OCI-LY7 (cell line): ENCODE results near the gene MEF2C. TPM values are rescaled to one million over a fixed set of nuclear protein-coding genes. Genes with fewer than 3 reads are reported as not detected.

ENCODE experiments used
- BruUV-seq: library from RNA; stranded (reverse); fragments of 400-500 nt; replicated peaks from 2 replicates; lab custom pipeline; 2021; lab: Mats Ljungman, UMichigan
- CTCF ChIA-PET: fragments of 300-600 bp; sonication (Branson Sonifier 250); formaldehyde crosslinking; loops from one replicate; lab custom pipeline; 2022; ENCODE audit warnings: antibody characterized with exemption; ENCODE audit not compliant: unreplicated experiment; lab: Charles Lee
- POLR2A ChIA-PET: fragments of 300-600 bp; sonication (Branson Sonifier 250); formaldehyde crosslinking; loops from one replicate; lab custom pipeline; 2022; ENCODE audit warnings: antibody characterized with exemption; lab: Charles Lee
- DNase-seq: peaks from one replicate; pipeline ENCODE4 v3.0.0-alpha.2; 2015; ENCODE audit warnings: low spot score
- H2AFZ ChIP-seq: fragments of 200-600 bp; sonication (generic), shearing (Covaris generic); 2 replicates; pipeline ENCODE4 v1.6.1; 2014; ENCODE audit warnings: mild to moderate bottlenecking, antibody characterized with exemption, low read length, moderate library complexity
- H3K27ac ChIP-seq: fragments of 200-600 bp; sonication (generic); 2 replicates; pipeline ENCODE4 v1.5.1; 2014; ENCODE audit warnings: mixed run types, low read depth, mild to moderate bottlenecking, moderate library complexity, low read length, inconsistent platforms; ENCODE audit not compliant: poor library complexity, severe bottlenecking
- H3K36me3 ChIP-seq: fragments of 200-600 bp; sonication (generic); 2 replicates; pipeline ENCODE4 v1.6.1; 2014; ENCODE audit warnings: mild to moderate bottlenecking, antibody characterized with exemption, low read length, moderate library complexity, mixed read lengths; ENCODE audit not compliant: insufficient read depth
- H3K4me1 ChIP-seq: fragments of 200-600 bp; sonication (generic); 2 replicates; pipeline ENCODE4 v1.5.1; 2014; ENCODE audit warnings: mild to moderate bottlenecking, low read length; ENCODE audit not compliant: insufficient read depth, poor library complexity, severe bottlenecking
- H3K4me2 ChIP-seq: fragments of 200-600 bp; sonication (generic); 2 replicates; pipeline ENCODE4 v1.6.1; 2014; ENCODE audit warnings: mild to moderate bottlenecking, low read length
- H3K4me3 ChIP-seq: fragments of 200-600 bp; sonication (generic); 2 replicates; pipeline ENCODE4 v1.5.1; 2014; ENCODE audit warnings: mild to moderate bottlenecking, low read depth, low read length; ENCODE audit not compliant: poor library complexity, severe bottlenecking
- H3K79me2 ChIP-seq: fragments of 200-600 bp; sonication (generic); 2 replicates; pipeline ENCODE4 v1.6.1; 2016; ENCODE audit warnings: low read depth, mild to moderate bottlenecking, low read length, moderate library complexity, mixed read lengths; ENCODE audit not compliant: insufficient read depth
- H3K9me2 ChIP-seq: fragments of 200-600 bp; sonication (generic); 2 replicates; pipeline ENCODE4 v1.6.1; 2016; ENCODE audit warnings: mild to moderate bottlenecking, low read length, mixed read lengths; ENCODE audit not compliant: insufficient read depth
- H3K9me3 ChIP-seq: fragments of 200-600 bp; sonication (generic); 2 replicates; pipeline ENCODE4 v1.6.1; 2014; ENCODE audit warnings: mild to moderate bottlenecking, mixed run types, low read length, mixed read lengths
- H4K20me1 ChIP-seq: fragments of 200-600 bp; sonication (generic); 2 replicates; pipeline ENCODE4 v1.6.1; 2014; ENCODE audit warnings: mild to moderate bottlenecking, antibody characterized with exemption, low read length, moderate library complexity, mixed read lengths; ENCODE audit not compliant: insufficient read depth
- EZH2phosphoT487 ChIP-seq: fragments of 200-600 bp; sonication (generic); IDR thresholded peaks from 2 replicates; pipeline ENCODE4 v1.6.1; 2018; ENCODE audit warnings: low read depth, borderline replicate concordance, mild to moderate bottlenecking, mixed run types, antibody characterized with exemption, low read length, moderate library complexity, mixed read lengths
- intact Hi-C: fragments of 100-400 bp; cut with micrococcal nuclease; formaldehyde crosslinking; loops from one replicate; pipeline ENCODE4 v1.10.0; 2022; ENCODE audit not compliant: unreplicated experiment
- total RNA-seq, 2 experiments: library from RNA; depleted of rRNA in 1 of 2; stranded (reverse); fragments of >200 nt in 1 of 2; shearing (Covaris generic) in 1 of 2; gene quantifications; 2 replicates each; pipeline ENCODE4 v1.2.3, GENCODE V29; 2014 to 2022
- TF ChIP-seq, protein P1 (sequence below): fragments of 200-600 bp; sonication (generic); conservative IDR thresholded peaks from 2 replicates; pipeline ENCODE4 v1.5.1; 2014; ENCODE audit warnings: mild to moderate bottlenecking, antibody characterized with exemption, low read length, moderate library complexity, mixed read lengths

MEF2C gene
- total RNA-seq, 2 experiments from 2014 or later, result 5.5 to 57.6 TPM

DNA sequence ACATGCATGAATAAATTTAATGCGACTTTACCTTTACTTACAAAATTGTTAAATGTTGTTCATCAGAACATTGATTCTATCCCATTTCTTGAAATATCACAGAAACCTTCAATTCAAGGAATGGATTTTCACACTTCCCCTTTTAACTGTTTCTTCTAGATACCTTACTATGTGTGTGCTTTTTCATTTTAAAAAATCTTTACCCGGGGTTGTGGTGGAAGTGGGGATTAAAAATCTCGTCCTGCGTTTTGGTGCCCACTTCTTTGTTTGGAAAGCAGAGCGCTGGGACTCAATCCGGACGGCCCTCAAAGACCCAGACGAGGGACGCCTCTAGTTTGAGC lies 5.8 kb upstream of the MEF2C start:
- peak overlapping the region; percentile 47; the same call in 1 of the 2 replicates for H2AFZ ChIP-seq
- H4K20me1 ChIP-seq, result 0 out of 2 replicates have a peak, but pooled peaks cover 6% of the 10 kb centered on the region
- H3K9me2 ChIP-seq, result no peaks in the 10 kb centered on the region
- H3K27ac ChIP-seq, result no peak overlapping the region
- ChIA-PET CTCF (no interaction called here), POLR2A (interaction anchor here (0.6 kb wide), 1 partner anchor 69 kb away, joined by 3 read pairs; no protein-coding TSS in a partner anchor)
- peaks cover 15% of the 10 kb centered on the region for H3K4me1 ChIP-seq
- intact Hi-C loops, result no loop called here
- peak overlapping the region; percentile 73 for H3K4me2 ChIP-seq
- no peaks in the 10 kb centered on the region for H3K79me2 ChIP-seq
- no peaks in the 10 kb centered on the region for H3K9me3 ChIP-seq
- H3K4me3 ChIP-seq, result peak overlapping the region; percentile 57
- H3K36me3 ChIP-seq, result no peaks in the 10 kb centered on the region
- no peak for DNase-seq
- no TSS peak for BruUV-seq
- TF ChIP-seq, protein P1, sequence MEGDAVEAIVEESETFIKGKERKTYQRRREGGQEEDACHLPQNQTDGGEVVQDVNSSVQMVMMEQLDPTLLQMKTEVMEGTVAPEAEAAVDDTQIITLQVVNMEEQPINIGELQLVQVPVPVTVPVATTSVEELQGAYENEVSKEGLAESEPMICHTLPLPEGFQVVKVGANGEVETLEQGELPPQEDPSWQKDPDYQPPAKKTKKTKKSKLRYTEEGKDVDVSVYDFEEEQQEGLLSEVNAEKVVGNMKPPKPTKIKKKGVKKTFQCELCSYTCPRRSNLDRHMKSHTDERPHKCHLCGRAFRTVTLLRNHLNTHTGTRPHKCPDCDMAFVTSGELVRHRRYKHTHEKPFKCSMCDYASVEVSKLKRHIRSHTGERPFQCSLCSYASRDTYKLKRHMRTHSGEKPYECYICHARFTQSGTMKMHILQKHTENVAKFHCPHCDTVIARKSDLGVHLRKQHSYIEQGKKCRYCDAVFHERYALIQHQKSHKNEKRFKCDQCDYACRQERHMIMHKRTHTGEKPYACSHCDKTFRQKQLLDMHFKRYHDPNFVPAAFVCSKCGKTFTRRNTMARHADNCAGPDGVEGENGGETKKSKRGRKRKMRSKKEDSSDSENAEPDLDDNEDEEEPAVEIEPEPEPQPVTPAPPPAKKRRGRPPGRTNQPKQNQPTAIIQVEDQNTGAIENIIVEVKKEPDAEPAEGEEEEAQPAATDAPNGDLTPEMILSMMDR, result no peak
- no peak for TF ChIP-seq EZH2phosphoT487

DNA sequence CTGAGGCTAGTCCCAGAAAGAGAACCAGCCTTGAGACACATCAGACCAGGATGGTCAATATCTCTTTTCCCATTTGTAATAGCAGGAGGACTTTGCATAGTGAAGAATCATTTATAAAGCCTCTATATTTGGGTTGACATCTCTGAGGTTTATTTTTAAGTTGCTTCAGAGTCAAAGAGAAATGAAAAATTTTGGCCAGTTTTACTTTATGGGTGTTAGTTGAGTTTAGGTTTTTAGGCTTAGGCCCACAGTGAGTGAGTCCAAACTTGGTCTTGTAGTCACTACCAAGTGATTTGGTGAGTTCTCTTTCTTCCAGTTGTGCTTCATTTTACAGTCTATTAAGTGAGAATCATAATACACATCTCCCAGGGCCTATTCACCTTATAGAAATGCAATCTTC lies 5.3 kb upstream of the MEF2C start:
- ChIA-PET POLR2A (interaction anchor here (0.6 kb wide), 1 partner anchor 1548 kb away, joined by 4 read pairs; no protein-coding TSS in a partner anchor), CTCF (no interaction called here)
- no peak overlapping the region for H3K4me3 ChIP-seq
- H3K9me2 ChIP-seq, result no peaks in the 10 kb centered on the region
- no peak overlapping the region for H2AFZ ChIP-seq
- H3K79me2 ChIP-seq, result no peaks in the 10 kb centered on the region
- no peaks in the 10 kb centered on the region for H3K36me3 ChIP-seq
- 0 out of 2 replicates have a peak, but pooled peaks cover 6% of the 10 kb centered on the region for H4K20me1 ChIP-seq
- intact Hi-C loops, result no loop called here
- no peak for DNase-seq
- no peaks in the 10 kb centered on the region for H3K9me3 ChIP-seq
- no peak overlapping the region for H3K27ac ChIP-seq
- peaks cover 15% of the 10 kb centered on the region for H3K4me1 ChIP-seq
- TF ChIP-seq EZH2phosphoT487, result no peak
- TF ChIP-seq, protein P1, result no peak
- no TSS peak for BruUV-seq
- 0 out of 2 replicates have a peak overlapping the region, but pooled peaks have one; percentile 73 for H3K4me2 ChIP-seq

DNA sequence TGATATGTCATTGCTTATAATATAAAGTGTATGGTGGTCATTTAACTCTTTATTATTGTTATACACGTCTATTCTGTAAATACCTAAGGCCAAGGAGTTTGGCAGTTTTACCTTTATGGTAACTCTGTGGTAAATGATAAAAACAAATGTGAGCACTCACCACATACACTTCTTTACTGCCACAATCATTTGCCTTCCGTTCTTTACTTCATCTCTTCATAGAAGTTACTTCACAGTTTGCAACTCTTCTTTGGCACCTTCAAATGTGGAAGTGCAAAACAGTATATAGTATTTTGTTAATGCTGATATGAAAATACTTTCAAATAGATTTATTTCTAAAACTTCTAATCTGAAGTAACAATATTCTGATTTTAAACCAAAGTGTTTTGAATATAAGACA lies 4.4 kb upstream of the MEF2C start:
- peaks cover under 1% of the 10 kb centered on the region; the same call in 1 of the 2 replicates for H3K79me2 ChIP-seq
- ChIA-PET POLR2A (interaction anchor here (1.2 to 1.3 kb wide), 3 partner anchors 10 to 155 kb away, joined by 3 to 5 read pairs (median 4); no protein-coding TSS in a partner anchor), CTCF (no interaction called here)
- no peak overlapping the region for H3K4me3 ChIP-seq
- no peaks in the 10 kb centered on the region for H3K36me3 ChIP-seq
- no peak for DNase-seq
- H2AFZ ChIP-seq, result no peak overlapping the region
- H3K4me1 ChIP-seq, result peaks cover 15% of the 10 kb centered on the region
- no peaks in the 10 kb centered on the region for H3K9me3 ChIP-seq
- intact Hi-C loops, result no loop called here
- BruUV-seq, result no TSS peak
- H3K4me2 ChIP-seq, result no peak overlapping the region
- TF ChIP-seq EZH2phosphoT487, result no peak
- TF ChIP-seq, protein P1, result no peak
- H3K9me2 ChIP-seq, result no peaks in the 10 kb centered on the region
- no peak overlapping the region for H3K27ac ChIP-seq
- H4K20me1 ChIP-seq, result 0 out of 2 replicates have a peak, but pooled peaks cover 6% of the 10 kb centered on the region
